Measurements from ENCODE around the gene LRMDA. TPM values are rescaled to one million over a fixed set of nuclear protein-coding genes. Genes with fewer than 3 reads are reported as not detected.

LRMDA gene
- total RNA-seq, 1 donor from 2014 or later = 5.2 TPM

DNA sequence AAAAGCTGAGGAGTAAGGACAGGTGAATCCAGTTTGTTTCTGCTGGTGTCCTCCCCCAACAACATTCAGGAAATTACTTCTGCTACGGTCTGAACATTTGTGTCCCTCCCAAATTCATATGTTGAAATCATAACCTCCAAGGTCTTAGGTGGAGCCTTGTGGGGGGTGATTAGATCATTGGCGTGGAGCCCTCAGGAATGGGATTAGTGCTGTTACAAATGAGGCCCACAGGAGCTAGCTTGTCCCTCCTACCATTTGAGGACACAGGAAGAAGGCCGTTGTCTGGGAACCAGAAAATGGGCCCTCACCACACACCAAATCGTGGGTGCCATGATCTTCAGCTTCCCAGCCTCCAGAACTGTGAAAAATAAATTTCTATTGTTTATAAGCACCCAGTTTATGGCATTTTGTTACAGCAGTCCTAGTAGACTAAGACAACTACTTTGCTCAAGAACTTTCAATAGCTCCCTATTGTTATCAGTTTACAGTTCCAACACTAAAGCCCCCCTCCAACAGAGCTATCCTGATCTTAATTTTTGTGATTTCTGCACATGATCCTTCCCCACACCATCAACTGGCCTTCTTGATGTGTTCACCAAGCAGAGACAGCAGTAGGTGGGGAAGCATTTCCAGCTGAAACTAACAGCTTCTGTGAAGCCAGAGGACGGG is 2.1 kb upstream of the LRMDA start:
- peaks cover 26% of the 10 kb centered on the region for H3K27me3 Mint-ChIP-seq (ENCODE audit: insufficient read depth, low read depth)
- Histone ChIP-seq H4K20me1 (ENCODE audit: low read depth) (peaks cover 7% of the 10 kb centered on the region), H2AFZ (replicated peaks) (no peak overlapping the region), H3K79me2 (ENCODE audit: low read depth) (no peaks in the 10 kb centered on the region), H3K27ac (no peak overlapping the region), H3K4me3 (no peak overlapping the region), H3K4me1 (peaks cover 46% of the 10 kb centered on the region), H3K4me2 (peak overlapping the region; percentile 53), H3K27me3 (peaks cover 95% of the 10 kb centered on the region), H3K9me3 (ENCODE audit: low read depth) (no peaks in the 10 kb centered on the region), H3K36me3 (no peaks in the 10 kb centered on the region), H3F3A (ENCODE audit: low read depth) (peaks cover 32% of the 10 kb centered on the region), H3K9ac (no peak overlapping the region)
- H3K36me3 Mint-ChIP-seq = no peaks in the 10 kb centered on the region
- peak overlapping the region; percentile 54 for H3K4me3 Mint-ChIP-seq
- DNase-seq (ENCODE audit: low spot score) = no peak
- H3K4me1 Mint-ChIP-seq = peaks cover 55% of the 10 kb centered on the region
- no peak for TF ChIP-seq EZH2phosphoT487 (IDR thresholded peaks at IDR 0.05)
- TF ChIP-seq, protein P1, sequence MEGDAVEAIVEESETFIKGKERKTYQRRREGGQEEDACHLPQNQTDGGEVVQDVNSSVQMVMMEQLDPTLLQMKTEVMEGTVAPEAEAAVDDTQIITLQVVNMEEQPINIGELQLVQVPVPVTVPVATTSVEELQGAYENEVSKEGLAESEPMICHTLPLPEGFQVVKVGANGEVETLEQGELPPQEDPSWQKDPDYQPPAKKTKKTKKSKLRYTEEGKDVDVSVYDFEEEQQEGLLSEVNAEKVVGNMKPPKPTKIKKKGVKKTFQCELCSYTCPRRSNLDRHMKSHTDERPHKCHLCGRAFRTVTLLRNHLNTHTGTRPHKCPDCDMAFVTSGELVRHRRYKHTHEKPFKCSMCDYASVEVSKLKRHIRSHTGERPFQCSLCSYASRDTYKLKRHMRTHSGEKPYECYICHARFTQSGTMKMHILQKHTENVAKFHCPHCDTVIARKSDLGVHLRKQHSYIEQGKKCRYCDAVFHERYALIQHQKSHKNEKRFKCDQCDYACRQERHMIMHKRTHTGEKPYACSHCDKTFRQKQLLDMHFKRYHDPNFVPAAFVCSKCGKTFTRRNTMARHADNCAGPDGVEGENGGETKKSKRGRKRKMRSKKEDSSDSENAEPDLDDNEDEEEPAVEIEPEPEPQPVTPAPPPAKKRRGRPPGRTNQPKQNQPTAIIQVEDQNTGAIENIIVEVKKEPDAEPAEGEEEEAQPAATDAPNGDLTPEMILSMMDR (IDR thresholded peaks at IDR 0.05) = no peak
- no peak for TF ChIP-seq EZH2 (IDR thresholded peaks at IDR 0.05)
- H3K9me3 Mint-ChIP-seq = peaks cover 2% of the 10 kb centered on the region
- H3K27ac Mint-ChIP-seq = no peak overlapping the region

DNA sequence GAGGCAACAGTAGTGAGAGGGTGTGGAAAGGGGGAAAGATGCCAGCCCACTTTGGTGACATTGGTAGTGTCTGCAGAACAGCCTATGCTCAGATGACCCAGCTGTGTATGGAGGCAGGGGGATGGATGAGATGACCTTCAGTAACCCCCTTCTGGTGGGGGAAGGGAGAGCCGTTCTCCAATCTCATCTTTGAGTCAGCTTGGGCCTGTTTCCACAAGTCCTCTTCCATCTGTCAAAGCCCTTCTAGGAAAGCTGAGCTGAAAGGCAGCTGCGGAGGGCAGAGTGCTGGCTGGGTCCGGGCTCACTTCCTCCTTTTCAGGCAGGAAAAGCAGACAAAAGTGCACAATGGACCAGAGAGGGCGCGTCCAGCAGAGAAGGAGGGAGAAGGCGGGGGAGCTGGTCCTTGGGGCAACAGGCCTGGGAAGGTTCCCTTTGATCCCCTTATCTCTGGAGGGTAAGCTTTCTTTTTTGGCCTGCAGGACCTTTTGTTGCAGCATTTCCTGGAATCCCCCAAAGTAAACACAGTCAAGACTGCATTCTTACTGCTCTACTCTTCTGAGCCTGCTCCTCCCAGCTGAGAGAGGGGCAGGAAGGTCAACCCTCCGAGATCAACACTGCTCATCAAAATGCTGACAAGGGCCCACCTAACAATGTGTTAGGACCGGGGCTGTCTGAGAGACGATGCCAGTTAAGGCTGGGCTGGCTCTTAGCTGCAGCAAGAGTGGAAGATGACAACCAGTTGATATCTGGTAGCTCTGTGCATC is 1.2 kb upstream of the LRMDA start:
- H3K9me3 Mint-ChIP-seq = peaks cover 2% of the 10 kb centered on the region

DNA sequence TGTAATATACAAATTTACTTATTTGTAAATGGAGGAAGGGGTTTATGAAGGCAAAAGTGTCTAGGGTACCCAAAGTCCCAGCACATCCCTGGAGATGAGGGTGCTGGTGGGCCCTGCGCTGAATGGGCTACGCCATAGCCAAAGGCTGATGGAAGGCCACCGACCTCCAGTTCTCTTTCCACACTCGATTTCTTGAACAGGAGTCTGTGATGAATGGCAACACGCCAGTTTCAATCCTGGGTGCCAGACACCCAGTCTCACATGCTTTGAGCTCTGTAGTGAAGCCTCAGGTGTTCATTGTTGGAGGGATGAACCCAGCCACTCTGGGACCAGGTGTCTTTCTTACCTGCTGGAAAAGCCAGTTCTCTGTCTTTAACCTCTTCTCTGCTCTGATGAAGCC is 752 bp downstream of the LRMDA start:
- no peaks in the 10 kb centered on the region for H3K36me3 Mint-ChIP-seq
- no peak overlapping the region for H2AFZ ChIP-seq (replicated peaks)
- peaks cover 40% of the 10 kb centered on the region for H3F3A ChIP-seq (ENCODE audit: low read depth)
- H3K27me3 ChIP-seq = peaks cover 95% of the 10 kb centered on the region
- no peaks in the 10 kb centered on the region for H3K36me3 ChIP-seq
- no peak overlapping the region for H3K4me3 Mint-ChIP-seq
- peaks cover 2% of the 10 kb centered on the region for H3K9me3 Mint-ChIP-seq
- no peak overlapping the region for H3K4me3 ChIP-seq
- no peaks in the 10 kb centered on the region for H3K9me3 ChIP-seq (ENCODE audit: low read depth)
- TF ChIP-seq EZH2 (IDR thresholded peaks at IDR 0.05) = peak; percentile 11
- TF ChIP-seq, protein P1 (IDR thresholded peaks at IDR 0.05) = no peak
- no peak overlapping the region for H3K27ac Mint-ChIP-seq
- peaks cover 58% of the 10 kb centered on the region for H3K4me1 ChIP-seq
- peak overlapping the region; percentile 85 for H3K4me2 ChIP-seq
- H3K4me1 Mint-ChIP-seq = peaks cover 70% of the 10 kb centered on the region
- H4K20me1 ChIP-seq (ENCODE audit: low read depth) = peaks cover 7% of the 10 kb centered on the region
- DNase-seq (ENCODE audit: low spot score) = peak; percentile 13
- no peak overlapping the region for H3K9ac ChIP-seq
- no peaks in the 10 kb centered on the region for H3K79me2 ChIP-seq (ENCODE audit: low read depth)
- peaks cover 21% of the 10 kb centered on the region for H3K27me3 Mint-ChIP-seq (ENCODE audit: insufficient read depth, low read depth)
- H3K27ac ChIP-seq = no peak overlapping the region

More for the DNA sequence above, 1.2 kb upstream of the LRMDA start:
- Histone ChIP-seq H3K9me3 (ENCODE audit: low read depth) (no peaks in the 10 kb centered on the region), H3K4me3 (peak overlapping the region; percentile 9), H3K9ac (no peak overlapping the region), H3K27me3 (peaks cover 95% of the 10 kb centered on the region), H3F3A (ENCODE audit: low read depth) (peaks cover 34% of the 10 kb centered on the region), H3K79me2 (ENCODE audit: low read depth) (no peaks in the 10 kb centered on the region), H2AFZ (replicated peaks) (no peak overlapping the region), H3K4me1 (peaks cover 51% of the 10 kb centered on the region), H4K20me1 (ENCODE audit: low read depth) (peaks cover 7% of the 10 kb centered on the region), H3K36me3 (no peaks in the 10 kb centered on the region), H3K27ac (no peak overlapping the region), H3K4me2 (peak overlapping the region; percentile 85)
- TF ChIP-seq, protein P1 (IDR thresholded peaks at IDR 0.05) = no peak
- no peak for TF ChIP-seq EZH2 (IDR thresholded peaks at IDR 0.05)
- TF ChIP-seq EZH2phosphoT487 (IDR thresholded peaks at IDR 0.05) = no peak
- Mint-ChIP-seq H3K4me3 (peak overlapping the region; percentile 59), H3K27me3 (ENCODE audit: insufficient read depth, low read depth) (peaks cover 21% of the 10 kb centered on the region), H3K4me1 (peaks cover 59% of the 10 kb centered on the region), H3K27ac (peak overlapping the region; percentile 39), H3K36me3 (no peaks in the 10 kb centered on the region)
- DNase-seq (ENCODE audit: low spot score) = peak; percentile 94

All from neural progenitor cell (in vitro differentiated cells).